Upper lobe of left lung (tissue), 6 donors: ENCODE measurements around the gene FAM168B. TPM values are rescaled to one million over a fixed set of nuclear protein-coding genes. Genes with fewer than 3 reads are reported as not detected.
A peak's percentile ranks its signal among the peaks of the same experiment; 100 is the strongest.
"Not testable (repeated sequence)": the region's sequence is repeated elsewhere in the genome, so short reads cannot be mapped to it uniquely, and the experiment has no call there.

Experiments used
- ATAC-seq, 2 donors: fragments of 200-7000 bp; cut with Tn5 transposase; one replicate each; pipeline ENCODE4 v1.9.1; 2022; ENCODE audit warnings: mild to moderate bottlenecking in 2 of 2, moderate library complexity in 2 of 2; ENCODE audit not compliant: low FRiP score in 2 of 2
- DNase-seq, 2 donors: peaks; one replicate each; pipeline ENCODE4 v3.0.0-alpha.2; 2019 to 2020
- H3K27ac ChIP-seq, 4 donors: fragments of 200-600 bp; sonication (generic); one replicate each; pipeline ENCODE4 v1.5.1; 2016 to 2019
- H3K27me3 ChIP-seq, 4 donors: fragments of 200-600 bp; sonication (generic); one replicate each; pipeline ENCODE4 v1.5.1; 2017 to 2019
- H3K36me3 ChIP-seq, 4 donors: fragments of 200-600 bp; sonication (generic); one replicate each; pipeline ENCODE4 v1.5.1; 2016 to 2019
- H3K4me1 ChIP-seq, 4 donors: fragments of 200-600 bp; sonication (generic); one replicate each; pipeline ENCODE4 v1.5.1; 2018 to 2019
- H3K4me3 ChIP-seq, 4 donors: fragments of 200-600 bp; sonication (generic); one replicate each; pipeline ENCODE4 v1.5.1; 2017 to 2019; ENCODE audit warnings: mild to moderate bottlenecking in 2 of 4, moderate library complexity in 1 of 4
- H3K9me3 ChIP-seq, 4 donors: fragments of 200-600 bp; sonication (generic); one replicate each; pipeline ENCODE4 v1.5.1; 2018 to 2019
- CTCF ChIP-seq, 6 experiments: fragments of 450-650 bp in 4 of 6; fragments of 200-600 bp in 2 of 6; sonication (generic) in 2 of 6; IDR thresholded peaks; one replicate each; pipeline ENCODE4 v1.5.1; 2016 to 2019; ENCODE audit warnings: antibody characterized with exemption in 6 of 6
- EP300 ChIP-seq, 4 donors: sonication (generic); formaldehyde crosslinking; IDR thresholded peaks; one replicate each; pipeline ENCODE4 v1.5.1; 2017; ENCODE audit warnings: antibody characterized with exemption in 4 of 4, control low read depth in 2 of 4
- POLR2A ChIP-seq, 4 donors: fragments of 450-650 bp; IDR thresholded peaks; one replicate each; pipeline ENCODE4 v1.5.1; 2016 to 2017; ENCODE audit warnings: antibody characterized with exemption in 4 of 4, mild to moderate bottlenecking in 2 of 4
- POLR2AphosphoS5 ChIP-seq, 2 donors: sonication (generic); formaldehyde crosslinking; IDR thresholded peaks; one replicate each; pipeline ENCODE4 v1.5.1; 2017; ENCODE audit warnings: antibody characterized with exemption in 2 of 2
- WGBS, 2 donors: methylation state at CpG; one replicate each; pipeline ENCODE4 v1.1.5; 2017 to 2018; 5-methylcytosine and 5-hydroxymethylcytosine counted together
- total RNA-seq, 6 donors: library from RNA; depleted of rRNA in 4 of 6; stranded (reverse); fragments of >200 nt in 4 of 6; gene quantifications; one replicate each; pipeline versions ENCODE4 v1.1.0 to v1.2.1, GENCODE V29; 2016 to 2021
- donor health status: DM: no; HTN: no; CAD: no; lungs with moderate emphysema.
- donor health status: DM: no; HTN: yes; CAD: no; lungs with severe emphysema.

The FAM168B gene
- total RNA-seq, 6 donors from 2014 or later = 22.0 to 86.9 (median 72.8) TPM

- ATAC-seq = no peak
- Histone ChIP-seq H3K36me3 (peaks cover 16 to 85% (median 55%) of the 10 kb centered on the region in 4 donors), H3K9me3 (no peaks in the 10 kb centered on the region), H3K4me1 (peaks cover 3 to 16% (median 4%) of the 10 kb centered on the region in 4 donors), H3K27me3 (no peaks in the 10 kb centered on the region), H3K27ac (no peak overlapping the region), H3K4me3 (no peak overlapping the region)
- no peak for TF ChIP-seq POLR2AphosphoS5 (IDR thresholded peaks at IDR 0.05)
- TF ChIP-seq POLR2A (IDR thresholded peaks at IDR 0.05) = no peak
- no peak for TF ChIP-seq EP300 (IDR thresholded peaks at IDR 0.05)
- TF ChIP-seq CTCF (IDR thresholded peaks at IDR 0.05) = no peak
- no peak for DNase-seq
- WGBS, 2 donors = 88 to 94% methylated on average over 3 of the region's 3 CpGs
Measured at GRCh38 chr2:131077966-131078365, 15.3 kb downstream of the FAM168B start.

GRCh38 chr2:131077182-131077846, 15.9 kb downstream of the FAM168B start:
- H3K36me3 ChIP-seq = peaks cover 16 to 89% (median 54%) of the 10 kb centered on the region in 4 donors

GRCh38 chr2:131076707-131077106, 16.6 kb downstream of the FAM168B start:
- H3K4me3 ChIP-seq = no peak overlapping the region
- H3K9me3 ChIP-seq = no peaks in the 10 kb centered on the region
- no peak overlapping the region for H3K27ac ChIP-seq
- H3K27me3 ChIP-seq = no peaks in the 10 kb centered on the region
- ATAC-seq (no peak), DNase-seq (no peak)
- TF ChIP-seq CTCF (IDR thresholded peaks at IDR 0.05) (no peak), POLR2A (IDR thresholded peaks at IDR 0.05) (no peak), POLR2AphosphoS5 (IDR thresholded peaks at IDR 0.05) (no peak), EP300 (IDR thresholded peaks at IDR 0.05) (no peak)
- peaks cover 16 to 87% (median 53%) of the 10 kb centered on the region in 4 donors for H3K36me3 ChIP-seq
- 84 to 86% methylated on average over 5 of the region's 5 CpGs for WGBS, 2 donors
- H3K4me1 ChIP-seq = peaks cover 3 to 12% (median 4%) of the 10 kb centered on the region in 4 donors

More at GRCh38 chr2:131077182-131077846, 15.9 kb downstream of the FAM168B start:
- Histone ChIP-seq H3K4me1 (peaks cover 3 to 16% (median 4%) of the 10 kb centered on the region in 4 donors), H3K27ac (no peak overlapping the region), H3K4me3 (no peak overlapping the region), H3K27me3 (no peaks in the 10 kb centered on the region), H3K9me3 (no peaks in the 10 kb centered on the region)
- ATAC-seq = no peak
- DNase-seq = no peak
- 86 to 90% methylated on average over 11 of the region's 11 CpGs for WGBS, 2 donors
- TF ChIP-seq POLR2AphosphoS5 (IDR thresholded peaks at IDR 0.05) = no peak
- no peak for TF ChIP-seq EP300 (IDR thresholded peaks at IDR 0.05)
- TF ChIP-seq CTCF (IDR thresholded peaks at IDR 0.05) = no peak
- no peak for TF ChIP-seq POLR2A (IDR thresholded peaks at IDR 0.05)

GRCh38 chr2:131075578-131075977, 17.7 kb downstream of the FAM168B start:
- not testable (repeated sequence) for H3K4me3 ChIP-seq, ATAC-seq, H3K27me3 ChIP-seq, H3K9me3 ChIP-seq, H3K27ac ChIP-seq
- H3K4me1 ChIP-seq = peaks cover 3 to 12% (median 4%) of the 10 kb centered on the region in 4 donors
- DNase-seq = peak in 1 of 2 donors; percentile 59
- WGBS, 2 donors = 97% methylated on average over 15 of the region's 15 CpGs
- peaks cover 18 to 87% (median 51%) of the 10 kb centered on the region in 4 donors for H3K36me3 ChIP-seq

- H3K4me3 ChIP-seq, H3K9me3 ChIP-seq, H3K4me1 ChIP-seq, H3K27ac ChIP-seq, DNase-seq, H3K27me3 ChIP-seq, ATAC-seq: not testable (repeated sequence)
- WGBS, 2 donors = 92 to 98% methylated on average over 6 of the region's 6 CpGs
- H3K36me3 ChIP-seq = peaks cover 10 to 67% (median 43%) of the 10 kb centered on the region in 4 donors
Measured at GRCh38 chr2:131068172-131068571, 25.1 kb downstream of the FAM168B start.
